SU-DHL-6 (cell line): ENCODE results near the gene SYNDIG1.

Experiments
- H2AFZ ChIP-seq: fragments of 200-600 bp; sonication (generic); 2 replicates; pipeline ENCODE4 v1.6.1; 2014; ENCODE audit warnings: low read depth, mild to moderate bottlenecking, moderate library complexity, mixed read lengths, antibody characterized with exemption, low read length; ENCODE audit not compliant: severe bottlenecking
- H3F3A ChIP-seq: fragments of 200-600 bp; shearing (Covaris generic); 2 replicates; pipeline ENCODE4 v1.6.0; 2016; ENCODE audit warnings: antibody characterized with exemption, mild to moderate bottlenecking; ENCODE audit not compliant: insufficient read depth
- H3K27ac ChIP-seq: fragments of 200-600 bp; sonication (generic); 2 replicates; pipeline ENCODE4 v1.5.1; 2016; ENCODE audit warnings: low read depth, mild to moderate bottlenecking, low read length, moderate library complexity, mixed read lengths
- H3K27me3 ChIP-seq: fragments of 200-600 bp; sonication (generic), shearing (Covaris generic); 2 replicates; pipeline ENCODE4 v1.6.0; 2014; ENCODE audit warnings: mild to moderate bottlenecking, low read length
- H3K36me3 ChIP-seq: fragments of 200-600 bp; sonication (generic); 2 replicates; pipeline ENCODE4 v1.6.1; 2014; ENCODE audit warnings: mild to moderate bottlenecking, low read length, mixed read lengths
- H3K4me2 ChIP-seq: fragments of 300-600, 200-600 bp; shearing (Covaris generic), sonication (generic); 2 replicates; pipeline ENCODE4 v1.6.0; 2014; ENCODE audit warnings: low read length, low read depth, mild to moderate bottlenecking; ENCODE audit not compliant: poor library complexity, severe bottlenecking
- H3K4me3 ChIP-seq: fragments of 200-600 bp; sonication (generic); 2 replicates; pipeline ENCODE4 v1.5.1; 2014; ENCODE audit warnings: antibody characterized with exemption, low read length, mild to moderate bottlenecking, mixed read lengths; ENCODE audit not compliant: insufficient read depth, poor library complexity, severe bottlenecking
- H3K79me2 ChIP-seq: fragments of 200-600 bp; sonication (generic); 2 replicates; pipeline ENCODE4 v1.6.1; 2014; ENCODE audit warnings: mild to moderate bottlenecking, low read length, moderate library complexity; ENCODE audit not compliant: insufficient read depth
- H3K9ac ChIP-seq: fragments of 200-600 bp; sonication (generic); 2 replicates; pipeline ENCODE4 v1.7.0; 2014; ENCODE audit warnings: mild to moderate bottlenecking, low read length
- H3K9me2 ChIP-seq: fragments of 200-600 bp; sonication (generic); replicated peaks from 2 replicates; pipeline ENCODE4 v1.6.1; 2014; ENCODE audit warnings: low read length; ENCODE audit not compliant: insufficient read depth
- H3K9me3 ChIP-seq: fragments of 200-600 bp; sonication (generic); 2 replicates; pipeline ENCODE4 v1.6.1; 2014; ENCODE audit warnings: low read length, mixed read lengths; ENCODE audit not compliant: insufficient read depth
- H4K20me1 ChIP-seq: fragments of 200-600 bp; sonication (generic); 2 replicates; pipeline ENCODE4 v1.6.1; 2014; ENCODE audit warnings: low read depth, mild to moderate bottlenecking, antibody characterized with exemption, low read length, moderate library complexity, mixed read lengths
- EZH2phosphoT487 ChIP-seq: fragments of 200-600 bp; sonication (generic), shearing (Covaris generic); conservative IDR thresholded peaks from 2 replicates; pipeline ENCODE4 v1.6.1; 2018; ENCODE audit warnings: mild to moderate bottlenecking, antibody characterized with exemption, low read length, moderate library complexity, mixed read lengths
- TF ChIP-seq, protein P1 (sequence below): fragments of 200-600 bp; sonication (generic); IDR thresholded peaks from one replicate; pipeline ENCODE4 v1.5.1; 2017; ENCODE audit warnings: antibody characterized with exemption, mild to moderate bottlenecking, low read length, moderate library complexity; ENCODE audit not compliant: insufficient read depth, poor library complexity, severe bottlenecking

The SYNDIG1 gene

DNA sequence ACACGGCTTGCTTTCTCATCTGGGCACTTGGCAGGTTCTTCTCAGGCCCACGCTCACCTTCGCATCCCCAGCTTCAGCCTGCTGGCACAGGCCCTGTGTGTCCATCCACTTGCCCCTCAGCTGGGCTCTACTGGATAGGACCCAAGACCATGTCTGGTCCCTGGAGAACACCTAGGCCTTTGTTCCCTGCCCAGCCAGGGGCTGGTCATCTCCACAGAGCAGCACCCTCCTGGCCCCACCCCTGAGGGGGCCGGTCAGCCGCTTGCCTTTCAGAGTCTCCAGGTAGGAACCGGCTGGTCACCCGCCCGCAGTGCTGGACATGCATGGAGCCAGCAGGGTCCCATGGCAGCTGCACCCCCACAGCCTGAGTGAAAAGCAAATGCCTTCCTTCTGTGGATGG is 191.2 kb downstream of the SYNDIG1 start:
- Histone ChIP-seq H3K36me3 (no peaks in the 10 kb centered on the region), H3K27ac (no peak overlapping the region), H3F3A (no peaks in the 10 kb centered on the region), H2AFZ (no peak overlapping the region), H3K4me3 (no peak overlapping the region), H3K27me3 (no peaks in the 10 kb centered on the region), H4K20me1 (no peaks in the 10 kb centered on the region), H3K79me2 (no peaks in the 10 kb centered on the region), H3K9me2 (no peaks in the 10 kb centered on the region), H3K9ac (no peak overlapping the region), H3K4me2 (no peak overlapping the region), H3K9me3 (no peaks in the 10 kb centered on the region)
- no peak for TF ChIP-seq EZH2phosphoT487
- TF ChIP-seq, protein P1, sequence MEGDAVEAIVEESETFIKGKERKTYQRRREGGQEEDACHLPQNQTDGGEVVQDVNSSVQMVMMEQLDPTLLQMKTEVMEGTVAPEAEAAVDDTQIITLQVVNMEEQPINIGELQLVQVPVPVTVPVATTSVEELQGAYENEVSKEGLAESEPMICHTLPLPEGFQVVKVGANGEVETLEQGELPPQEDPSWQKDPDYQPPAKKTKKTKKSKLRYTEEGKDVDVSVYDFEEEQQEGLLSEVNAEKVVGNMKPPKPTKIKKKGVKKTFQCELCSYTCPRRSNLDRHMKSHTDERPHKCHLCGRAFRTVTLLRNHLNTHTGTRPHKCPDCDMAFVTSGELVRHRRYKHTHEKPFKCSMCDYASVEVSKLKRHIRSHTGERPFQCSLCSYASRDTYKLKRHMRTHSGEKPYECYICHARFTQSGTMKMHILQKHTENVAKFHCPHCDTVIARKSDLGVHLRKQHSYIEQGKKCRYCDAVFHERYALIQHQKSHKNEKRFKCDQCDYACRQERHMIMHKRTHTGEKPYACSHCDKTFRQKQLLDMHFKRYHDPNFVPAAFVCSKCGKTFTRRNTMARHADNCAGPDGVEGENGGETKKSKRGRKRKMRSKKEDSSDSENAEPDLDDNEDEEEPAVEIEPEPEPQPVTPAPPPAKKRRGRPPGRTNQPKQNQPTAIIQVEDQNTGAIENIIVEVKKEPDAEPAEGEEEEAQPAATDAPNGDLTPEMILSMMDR: no peak

DNA sequence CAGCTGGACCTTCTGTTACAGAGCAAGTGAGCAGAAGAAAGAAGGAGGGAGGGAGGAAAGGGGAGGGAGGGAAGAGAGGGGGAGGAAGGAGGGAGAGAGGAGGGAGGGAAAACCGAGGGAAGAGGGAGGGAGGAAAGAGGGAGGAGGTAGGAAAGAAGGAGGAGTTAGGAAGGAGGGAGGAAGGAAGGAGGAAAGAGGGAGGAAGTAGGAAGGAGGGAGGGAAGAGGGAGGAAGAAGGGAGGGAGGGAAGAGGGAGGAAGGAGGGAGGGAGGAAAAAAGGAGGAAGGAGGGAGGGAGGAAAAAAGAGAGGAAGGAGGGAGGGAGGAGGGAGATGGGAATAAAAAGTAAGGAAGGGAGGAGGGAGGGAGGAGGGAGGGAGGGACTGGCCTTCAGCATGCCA is 191.8 kb downstream of the SYNDIG1 start:
- Histone ChIP-seq H3K4me2 (no peak overlapping the region), H3K27me3 (no peaks in the 10 kb centered on the region)

GRCh38 chr20:24662322-24662721 is 192.9 kb downstream of the SYNDIG1 start:
- no peak overlapping the region for H3K4me2 ChIP-seq
- no peak overlapping the region for H3K9ac ChIP-seq
- H3K79me2 ChIP-seq: no peaks in the 10 kb centered on the region
- H2AFZ ChIP-seq: no peak overlapping the region
- H3K9me3 ChIP-seq: no peaks in the 10 kb centered on the region
- no peaks in the 10 kb centered on the region for H4K20me1 ChIP-seq
- no peaks in the 10 kb centered on the region for H3F3A ChIP-seq
- H3K4me3 ChIP-seq: no peak overlapping the region
- no peaks in the 10 kb centered on the region for H3K9me2 ChIP-seq
- no peaks in the 10 kb centered on the region for H3K27me3 ChIP-seq
- TF ChIP-seq, protein P1: no peak
- H3K27ac ChIP-seq: no peak overlapping the region
- H3K36me3 ChIP-seq: no peaks in the 10 kb centered on the region

More for the DNA sequence above, 191.8 kb downstream of the SYNDIG1 start:
- no peaks in the 10 kb centered on the region for H3K79me2 ChIP-seq
- no peak overlapping the region for H3K4me3 ChIP-seq
- no peak overlapping the region for H3K27ac ChIP-seq
- no peaks in the 10 kb centered on the region for H3K36me3 ChIP-seq
- H2AFZ ChIP-seq: no peak overlapping the region
- no peak overlapping the region for H3K9ac ChIP-seq
- no peaks in the 10 kb centered on the region for H3K9me2 ChIP-seq
- H3F3A ChIP-seq: no peaks in the 10 kb centered on the region
- TF ChIP-seq, protein P1: no peak
- TF ChIP-seq EZH2phosphoT487: no peak
- no peaks in the 10 kb centered on the region for H4K20me1 ChIP-seq
- no peaks in the 10 kb centered on the region for H3K9me3 ChIP-seq
